Sigmoid colon (tissue), 7 donors: ENCODE measurements around the gene OSBP2. TPM values are rescaled to one million over a fixed set of nuclear protein-coding genes. Genes with fewer than 3 reads are reported as not detected.

Experiments
- DNase-seq: peaks from one replicate; pipeline ENCODE4 v3.0.0-alpha.2; 2019
- H3K27ac ChIP-seq, 4 donors: fragments of 200-600 bp; sonication (generic); one replicate each; pipeline ENCODE4 v1.5.1; 2016 to 2019; ENCODE audit warnings: mild to moderate bottlenecking in 1 of 4
- H3K27me3 ChIP-seq, 3 donors: fragments of 200-600 bp; sonication (generic); one replicate each; pipeline ENCODE4 v1.5.1; 2019; ENCODE audit warnings: mild to moderate bottlenecking in 1 of 3
- H3K36me3 ChIP-seq, 4 donors: fragments of 200-600 bp; sonication (generic); one replicate each; pipeline ENCODE4 v1.5.1; 2016 to 2019
- H3K4me1 ChIP-seq, 4 donors: fragments of 200-600 bp; sonication (generic); one replicate each; pipeline ENCODE4 v1.5.1; 2017 to 2019
- H3K4me3 ChIP-seq, 4 donors: fragments of 200-600 bp; sonication (generic); one replicate each; pipeline ENCODE4 v1.5.1; 2017 to 2019; ENCODE audit warnings: mild to moderate bottlenecking in 2 of 4, moderate library complexity in 1 of 4
- H3K9me3 ChIP-seq, 4 donors: fragments of 200-600 bp in 3 of 4; sonication (generic) in 3 of 4; one replicate each; pipeline versions ENCODE4 v1.5.1 to v1.6.1; 2013 to 2019
- CTCF ChIP-seq, 4 experiments: fragments of 450-650 bp in 3 of 4; fragments of 200-600 bp in 1 of 4; IDR thresholded peaks; one replicate each; pipeline ENCODE4 v1.5.1; 2016 to 2019; ENCODE audit warnings: antibody characterized with exemption in 4 of 4, mild to moderate bottlenecking in 3 of 4, moderate library complexity in 2 of 4
- EP300 ChIP-seq, 4 donors: sonication (generic); formaldehyde crosslinking; IDR thresholded peaks; one replicate each; pipeline ENCODE4 v1.6.1; 2017; ENCODE audit warnings: antibody characterized with exemption in 4 of 4
- POLR2A ChIP-seq, 2 donors: fragments of 450-650 bp; IDR thresholded peaks; one replicate each; pipeline ENCODE4 v1.6.1; 2016; ENCODE audit warnings: antibody characterized with exemption in 2 of 2, mild to moderate bottlenecking in 2 of 2, moderate library complexity in 2 of 2
- POLR2AphosphoS5 ChIP-seq, 4 donors: sonication (generic); formaldehyde crosslinking; IDR thresholded peaks; one replicate each; pipeline ENCODE4 v1.6.1; 2017; ENCODE audit warnings: antibody characterized with exemption in 4 of 4
- WGBS, 2 donors: extraction: QIAGEN DNeasy Blood & Tissue Kit; methylation state at CpG; one replicate each; pipeline ENCODE4 v1.1.7; 2013; 5-methylcytosine and 5-hydroxymethylcytosine counted together
- intact Hi-C: fragments of 100-400 bp; cut with DNase I; formaldehyde crosslinking; loops from one replicate; pipeline ENCODE4 v1.15.1; 2023
- polyA plus RNA-seq, 3 donors: library from polyadenylated mRNA; stranded (reverse); fragments of 200-250 nt; gene quantifications; one replicate each; pipeline ENCODE4 v1.2.3, GENCODE V29; 2013
- total RNA-seq, 4 donors: library from RNA; depleted of rRNA; stranded (reverse); fragments of >200 nt; gene quantifications; one replicate each; pipeline ENCODE4 v1.1.0, GENCODE V29; 2016
- donor health status: healthy with polysubstance abuse.
- donor health status: Bipolar disorder and iron deficiency.
- donor health status: healthy.

OSBP2 gene
- total and polyA plus RNA-seq, 7 donors, result 1.2 to 3.0 (median 1.6) TPM

GRCh38 chr22:30691204-30691603, 3.5 kb upstream of the OSBP2 start:
- Histone ChIP-seq H3K27me3 (no peaks in the 10 kb centered on the region), H3K27ac (no peak overlapping the region), H3K4me3 (no peak overlapping the region), H3K9me3 (no peaks in the 10 kb centered on the region), H3K36me3 (no peaks in the 10 kb centered on the region), H3K4me1 (peaks cover 0 to 14% (median 10%) of the 10 kb centered on the region in 4 donors)
- no peak for DNase-seq
- no peak for TF ChIP-seq CTCF (IDR thresholded peaks at IDR 0.05)
- no peak for TF ChIP-seq POLR2A (IDR thresholded peaks at IDR 0.05)
- intact Hi-C loops, result no loop called here
- 69 to 71% methylated on average over 1 of the region's 1 CpG for WGBS, 2 donors

- H3K27ac ChIP-seq, result peak overlapping the region in 2 of 4 donors; percentile 22 to 43
- no peak for TF ChIP-seq POLR2AphosphoS5 (IDR thresholded peaks at IDR 0.05)
- peak in 1 of 4 experiments; percentile 15 for TF ChIP-seq CTCF (IDR thresholded peaks at IDR 0.05)
- H3K4me1 ChIP-seq, result peaks cover 0 to 14% (median 10%) of the 10 kb centered on the region in 4 donors
- H3K9me3 ChIP-seq, result no peaks in the 10 kb centered on the region
- DNase-seq, result peak; percentile 74
- 0 to 1% methylated on average over 38 of the region's 38 CpGs for WGBS, 2 donors
- no peaks in the 10 kb centered on the region for H3K27me3 ChIP-seq
- H3K4me3 ChIP-seq, result peak overlapping the region; percentile 51 to 61 (median 60)
- H3K36me3 ChIP-seq, result no peaks in the 10 kb centered on the region
- intact Hi-C loops, result loop anchor here (2.0 kb wide), 1 partner anchor 59 kb away; the partner anchor contains the start of gene SLC35E4
Observed at GRCh38 chr22:30694171-30694639, 469 bp upstream of the OSBP2 start.

GRCh38 chr22:30695351-30695851, 727 bp downstream of the OSBP2 start:
- DNase-seq, result no peak
- Histone ChIP-seq H3K9me3 (no peaks in the 10 kb centered on the region), H3K4me3 (peak overlapping the region; percentile 55 to 74 (median 59)), H3K36me3 (no peaks in the 10 kb centered on the region), H3K4me1 (peaks cover 0 to 14% (median 10%) of the 10 kb centered on the region in 4 donors), H3K27me3 (no peaks in the 10 kb centered on the region), H3K27ac (no peak overlapping the region)
- intact Hi-C loops, result loop anchor here (2.0 kb wide), 1 partner anchor 61 kb away; the partner anchor contains the start of gene SLC35E4
- no peak for TF ChIP-seq POLR2AphosphoS5 (IDR thresholded peaks at IDR 0.05)
- no peak for TF ChIP-seq CTCF (IDR thresholded peaks at IDR 0.05)
- no peak for TF ChIP-seq EP300 (IDR thresholded peaks at IDR 0.05)
- no peak for TF ChIP-seq POLR2A (IDR thresholded peaks at IDR 0.05)
- WGBS, 2 donors, result 57 to 77% methylated on average over 15 of the region's 15 CpGs

- DNase-seq, result no peak
- no peak overlapping the region for H3K4me3 ChIP-seq
- no peak overlapping the region for H3K27ac ChIP-seq
- H3K27me3 ChIP-seq, result no peaks in the 10 kb centered on the region
- no peaks in the 10 kb centered on the region for H3K9me3 ChIP-seq
- intact Hi-C loops, result loop anchor here (2.0 kb wide), 1 partner anchor 61 kb away; the partner anchor contains the start of gene SLC35E4
- WGBS, 2 donors, result 85 to 93% methylated on average over 7 of the region's 7 CpGs
- no peaks in the 10 kb centered on the region for H3K36me3 ChIP-seq
- TF ChIP-seq CTCF (IDR thresholded peaks at IDR 0.05), result no peak
- TF ChIP-seq EP300 (IDR thresholded peaks at IDR 0.05), result no peak
- TF ChIP-seq POLR2A (IDR thresholded peaks at IDR 0.05), result no peak
- TF ChIP-seq POLR2AphosphoS5 (IDR thresholded peaks at IDR 0.05), result no peak
- H3K4me1 ChIP-seq, result peaks cover 0 to 14% (median 10%) of the 10 kb centered on the region in 4 donors
Observed at GRCh38 chr22:30695871-30696655, 1.4 kb downstream of the OSBP2 start.
